GM12878 (cell line): ENCODE results near the gene ZBED5. TPM values are rescaled to one million over a fixed set of nuclear protein-coding genes. Genes with fewer than 3 reads are reported as not detected.
"Not testable (repeated sequence)": the region's sequence is repeated elsewhere in the genome, so short reads cannot be mapped to it uniquely, and the experiment has no call there.

ENCODE experiments used
- ATAC-seq: fragments of 200-7000 bp; cut with Tn5 transposase; 3 replicates; pipeline ENCODE4 v1.9.1; 2020; ENCODE audit warnings: mild to moderate bottlenecking, moderate library complexity
- BruUV-seq: library from RNA; stranded (reverse); fragments of 400-500 nt; replicated peaks from 2 replicates; lab custom pipeline; 2021; lab: Mats Ljungman, UMichigan
- CTCF ChIA-PET: fragments of 300-600 bp; sonication (Branson Sonifier 250); formaldehyde crosslinking; extraction: SDS; loops from one replicate; lab custom pipeline; 2021; ENCODE audit warnings: inconsistent platforms; lab: Yijun Ruan, JAX
- POLR2A ChIA-PET: fragments of 350-600 bp; formaldehyde crosslinking; extraction: SDS; loops from one replicate; lab custom pipeline; 2021; ENCODE audit warnings: inconsistent platforms; lab: Charles Lee
- RAD21 ChIA-PET: fragments of 300-600 bp; sonication (Branson Sonifier 250); formaldehyde crosslinking; loops from one replicate; lab custom pipeline; 2023; ENCODE audit warnings: antibody characterized with exemption; ENCODE audit not compliant: unreplicated experiment; lab: Charles Lee
- SMC1A ChIA-PET: fragments of 300-600 bp; sonication (Branson Sonifier 250); formaldehyde crosslinking; loops from one replicate; lab custom pipeline; 2023; ENCODE audit not compliant: unreplicated experiment, uncharacterized antibody; lab: Charles Lee
- DNase-seq: peaks from one replicate; pipeline ENCODE4 v3.0.0-alpha.2; 2011; ENCODE audit warnings: low read depth, low spot score
- FAIRE-seq: peaks from 3 replicates; lab custom pipeline; 2011; peaks lifted over from hg19 to GRCh38; lab: Jason Lieb, UNC
- H2AFZ ChIP-seq: 2 replicates; pipeline ENCODE4 v1.6.0; 2011; ENCODE audit warnings: low read depth, low read length, control low read depth; ENCODE audit not compliant: control insufficient read depth
- H3K27ac ChIP-seq: 2 replicates; pipeline ENCODE4 v1.5.1; 2011; ENCODE audit warnings: control low read depth; ENCODE audit not compliant: control insufficient read depth, insufficient read depth
- H3K27me3 ChIP-seq, 2 experiments: replicated peaks in 1 of 2; 2 replicates each; pipeline versions ENCODE4 v1.6.0 to v1.6.1; 2011; ENCODE audit warnings: low read length in 1 of 2; ENCODE audit not compliant: control insufficient read depth in 2 of 2, insufficient read depth in 2 of 2
- H3K36me3 ChIP-seq, 2 experiments: 2 replicates each; pipeline ENCODE4 v1.5.1; 2011; ENCODE audit warnings: low read length in 1 of 2; ENCODE audit not compliant: control insufficient read depth in 2 of 2, insufficient read depth in 2 of 2
- H3K4me1 ChIP-seq: 2 replicates; pipeline ENCODE4 v1.6.1; 2011; ENCODE audit warnings: mild to moderate bottlenecking, low read length, moderate library complexity, mixed read lengths; ENCODE audit not compliant: control insufficient read depth, insufficient read depth
- H3K4me2 ChIP-seq: 2 replicates; pipeline ENCODE4 v1.6.0; 2011; ENCODE audit warnings: control low read depth; ENCODE audit not compliant: control insufficient read depth, insufficient read depth
- H3K4me3 ChIP-seq: fragments of 200-600 bp; sonication (generic); 2 replicates; pipeline ENCODE4 v1.5.1; 2016
- H3K79me2 ChIP-seq: 2 replicates; pipeline ENCODE4 v1.6.0; 2011; ENCODE audit warnings: low read length; ENCODE audit not compliant: control insufficient read depth, insufficient read depth
- H3K9ac ChIP-seq: 2 replicates; pipeline ENCODE4 v1.8.0; 2011; ENCODE audit warnings: low read length, control low read depth, mixed read lengths; ENCODE audit not compliant: control insufficient read depth, insufficient read depth
- H3K9me3 ChIP-seq: replicated peaks from 3 replicates; pipeline ENCODE4 v1.5.1; 2011; ENCODE audit warnings: mild to moderate bottlenecking, low read length; ENCODE audit not compliant: control insufficient read depth, insufficient read depth
- H4K20me1 ChIP-seq: 2 replicates; pipeline ENCODE4 v1.6.0; 2011; ENCODE audit not compliant: control insufficient read depth, insufficient read depth
- BMI1 ChIP-seq: fragments of 450-650 bp; IDR thresholded peaks from 2 replicates; pipeline ENCODE4 v1.6.1; 2016; ENCODE audit warnings: mild to moderate bottlenecking, moderate library complexity, borderline replicate concordance
- DPF2 ChIP-seq: fragments of 450-650 bp; IDR thresholded peaks from 2 replicates; pipeline ENCODE4 v1.6.1; 2017; ENCODE audit warnings: mild to moderate bottlenecking
- EED ChIP-seq: sonication (generic); IDR thresholded peaks from 2 replicates; pipeline ENCODE4 v1.6.1; 2016; ENCODE audit warnings: antibody characterized with exemption, low read depth
- EGR1 ChIP-seq, 2 experiments: IDR thresholded peaks; 1 replicate in 1 of 2; 2 replicates in 1 of 2; pipeline ENCODE4 v1.6.1; 2011 to 2012; ENCODE audit warnings: low read depth in 2 of 2, low read length in 2 of 2, borderline replicate concordance in 1 of 2, mild to moderate bottlenecking in 1 of 2, moderate library complexity in 1 of 2
- EP300 ChIP-seq, 2 experiments: fragments of 150-350 bp in 1 of 2; IDR thresholded peaks; 2 replicates each; pipeline ENCODE4 v1.6.1; 2011 to 2012; ENCODE audit warnings: low read depth in 2 of 2, low read length in 2 of 2, borderline replicate concordance in 1 of 2, improper control_type of control experiment in 1 of 2, inconsistent platforms in 1 of 2; ENCODE audit not compliant: control insufficient read depth in 1 of 2
- JUND ChIP-seq: IDR thresholded peaks from 2 replicates; pipeline ENCODE4 v1.6.1; 2012; ENCODE audit warnings: low read depth, mild to moderate bottlenecking, low read length, improper control_type of control experiment, moderate library complexity
- MYB ChIP-seq: fragments of 150-350 bp; IDR thresholded peaks from 2 replicates; pipeline ENCODE4 v1.6.1; 2014; ENCODE audit warnings: mild to moderate bottlenecking, low read depth, low read length, borderline replicate concordance
- RELA ChIP-seq: fragments of 450-650 bp; IDR thresholded peaks from 2 replicates; pipeline ENCODE4 v1.8.0; 2014; ENCODE audit warnings: borderline replicate concordance; ENCODE audit not compliant: partially characterized antibody
- SIN3A ChIP-seq: IDR thresholded peaks from 2 replicates; pipeline ENCODE4 v1.6.1; 2012; ENCODE audit warnings: low read depth, low read length, improper control_type of control experiment
- SIX5 ChIP-seq: IDR thresholded peaks from 2 replicates; pipeline ENCODE4 v1.6.1; 2011; ENCODE audit warnings: mild to moderate bottlenecking, low read depth, low read length, moderate library complexity; ENCODE audit not compliant: severe bottlenecking
- TCF12 ChIP-seq: IDR thresholded peaks from 2 replicates; pipeline ENCODE4 v1.6.1; 2011; ENCODE audit warnings: low read depth, mild to moderate bottlenecking, low read length
- WGBS: methylation state at CpG from one replicate; pipeline ENCODE4 v1.1.6; 2016; ENCODE audit warnings: low lambda C conversion rate; ENCODE audit not compliant: insufficient replicate concordance, insufficient coverage; ENCODE audit errors: missing lambda C conversion rate; 5-methylcytosine and 5-hydroxymethylcytosine counted together
- in situ Hi-C: fragments of 300-500 bp; cut with MboI; formaldehyde crosslinking; loops from 9 replicates; pipeline ENCODE4 v1.14.3; 2018; ENCODE audit warnings: mixed read lengths
- intact Hi-C: fragments of 100-400 bp; cut with micrococcal nuclease; formaldehyde crosslinking; loops from one replicate; pipeline ENCODE4 v1.14.2; 2022; ENCODE audit not compliant: unreplicated experiment
- polyA plus RNA-seq, 11 experiments: library from polyadenylated mRNA; depleted of rRNA in 4 of 11; unstranded in 6 of 11; stranded (reverse) in 5 of 11; fragments of >200 nt; fragmentation: Nextera tagmentation in 4 of 11; fragmentation: Illumina TruSeq in 1 of 11; extraction: Ambion mirVana in 4 of 11; extraction: Trizol in 1 of 11; gene quantifications; 1 replicate in 1 of 11; 2 replicates in 10 of 11; pipeline versions ENCODE4 v1.2.1 to v1.2.3, GENCODE V29; 2011 to 2016; ENCODE audit warnings: inconsistent platforms in 2 of 11, missing spikeins in 2 of 11, low read depth in 1 of 11
- total RNA-seq, 4 experiments: library from RNA; depleted of rRNA in 3 of 4; stranded (reverse); fragments of >200 nt in 3 of 4; fragmentation: Illumina TruSeq in 1 of 4; extraction: Trizol in 1 of 4; gene quantifications; 2 replicates each; pipeline versions ENCODE4 v1.2.1 to v1.2.3, GENCODE V29; 2013 to 2021

ZBED5 gene
- total and polyA plus RNA-seq, 10 of the 15 experiments (the other 5 are each of a cell fraction or from before 2014, with no cell fraction given) = 27.3 to 86.8 (median 37.6) TPM

GRCh38 chr11:10892250-10892649, 34.4 kb upstream of the ZBED5 start:
- DNase-seq = no peak
- SMC1A ChIA-PET = interaction anchor here (0.6 kb wide), 1 partner anchor 218 kb away, joined by 3 read pairs; no protein-coding TSS in a partner anchor
- ATAC-seq = no peak
- Histone ChIP-seq H3K27ac (no peak overlapping the region), H3K9me3 (no peaks in the 10 kb centered on the region), H3K79me2 (no peaks in the 10 kb centered on the region), H3K9ac (no peak overlapping the region), H3K4me2 (no peak overlapping the region), H3K27me3 (no peaks in the 10 kb centered on the region), H4K20me1 (no peaks in the 10 kb centered on the region), H2AFZ (no peak overlapping the region), H3K36me3 (no peaks in the 10 kb centered on the region), H3K4me3 (no peak overlapping the region), H3K4me1 (no peaks in the 10 kb centered on the region)
- TF ChIP-seq EGR1 (IDR thresholded peaks at IDR 0.05; ENCODE audit: borderline replicate concordance in 1 of 2, low read depth in 2 of 2, low read length in 2 of 2) (no peak), SIX5 (no peak), TCF12 (no peak), BMI1 (no peak), EP300 (IDR thresholded peaks at IDR 0.05; ENCODE audit: borderline replicate concordance in 1 of 2, control insufficient read depth in 1 of 2, low read depth in 2 of 2, low read length in 2 of 2) (no peak)
- 50% methylated on average over 2 of the region's 2 CpGs for WGBS
- POLR2A ChIA-PET = no interaction called here
- RAD21 ChIA-PET = no interaction called here
- BruUV-seq = no TSS peak
- FAIRE-seq = no peak
- CTCF ChIA-PET = interaction anchor here (0.7 to 1.2 kb wide), 4 partner anchors 9 to 99 kb away, joined by 3 to 4 read pairs (median 3); no protein-coding TSS in a partner anchor
- intact Hi-C loops = no loop called here
- in situ Hi-C loops = no loop called here

GRCh38 chr11:10891151-10891720, 33.4 kb upstream of the ZBED5 start:
- in situ Hi-C loops = no loop called here
- H3K27me3 ChIP-seq = no peaks in the 10 kb centered on the region
- ATAC-seq = no peak
- no peaks in the 10 kb centered on the region for H3K79me2 ChIP-seq
- CTCF ChIA-PET = no interaction called here
- POLR2A ChIA-PET = no interaction called here
- H3K4me2 ChIP-seq = no peak overlapping the region
- 100% methylated on average over 1 of the region's 1 CpG for WGBS
- DNase-seq = no peak
- RAD21 ChIA-PET = no interaction called here
- H3K9ac ChIP-seq = no peak overlapping the region
- SMC1A ChIA-PET = no interaction called here
- BruUV-seq = no TSS peak
- no peaks in the 10 kb centered on the region for H3K4me1 ChIP-seq
- H3K9me3 ChIP-seq = no peaks in the 10 kb centered on the region
- intact Hi-C loops = no loop called here
- H3K4me3 ChIP-seq = no peak overlapping the region
- H2AFZ ChIP-seq = no peak overlapping the region
- H4K20me1 ChIP-seq = no peaks in the 10 kb centered on the region
- FAIRE-seq = no peak
- H3K27ac ChIP-seq = no peak overlapping the region
- no peaks in the 10 kb centered on the region for H3K36me3 ChIP-seq
- TF ChIP-seq MYB (no peak), SIN3A (no peak), EED (no peak), DPF2 (no peak), JUND (no peak), RELA (no peak)

GRCh38 chr11:10890083-10890482, 32.2 kb upstream of the ZBED5 start:
- ATAC-seq, SMC1A ChIA-PET, H3K9me3 ChIP-seq, H3K4me3 ChIP-seq, H3K4me1 ChIP-seq, H3K79me2 ChIP-seq, in situ Hi-C loops, H3K4me2 ChIP-seq, H3K36me3 ChIP-seq, H3K9ac ChIP-seq, DNase-seq, H3K27me3 ChIP-seq, CTCF ChIA-PET, RAD21 ChIA-PET, BruUV-seq, H2AFZ ChIP-seq, H4K20me1 ChIP-seq, POLR2A ChIA-PET, H3K27ac ChIP-seq, intact Hi-C loops, FAIRE-seq: not testable (repeated sequence)
